ENCODE measurements around the gene SPAG9. TPM values are rescaled to one million over a fixed set of nuclear protein-coding genes. Genes with fewer than 3 reads are reported as not detected.

SPAG9 gene
- total and polyA plus RNA-seq, 2 donors (not counting 1 experiment from before 2014, with no cell fraction given) = 8.6 to 64.1 TPM

- H3K9me3 ChIP-seq (ENCODE audit: control extremely low read depth in 1 of 3, control insufficient read depth in 2 of 3, insufficient read depth in 1 of 3, low read length in 2 of 3) = no peaks in the 10 kb centered on the region
- peaks cover 12% of the 10 kb centered on the region for H3K4me1 Mint-ChIP-seq
- H4K20me1 ChIP-seq (ENCODE audit: control insufficient read depth, insufficient read depth, low read length, poor library complexity, severe bottlenecking) = no peaks in the 10 kb centered on the region
- TF ChIP-seq CTCF (IDR thresholded peaks at IDR 0.05) (no peak), EZH2 (IDR thresholded peaks at IDR 0.05; ENCODE audit: borderline replicate concordance, insufficient read depth, low read depth, low read length, poor library complexity, severe bottlenecking) (no peak)
- H3K9ac ChIP-seq (ENCODE audit: low read length) = no peak overlapping the region
- H3K36me3 ChIP-seq (replicated peaks in 1 of 2; ENCODE audit: control extremely low read depth in 1 of 2, control insufficient read depth in 1 of 2, extremely low read depth in 1 of 2, insufficient read depth in 2 of 2, low read length in 1 of 2) = no peaks in the 10 kb centered on the region
- no peak overlapping the region for H3K27ac Mint-ChIP-seq
- ChIA-PET CTCF (interaction anchor here (0.7 to 13.9 kb wide), 5 partner anchors 87 to 169 kb away, joined by 3 to 400 read pairs (median 5); partner anchors contain the start of gene TOB1), POLR2A (no interaction called here)
- H3K27me3 ChIP-seq (replicated peaks in 1 of 4; ENCODE audit: control extremely low read depth in 1 of 4, control insufficient read depth in 3 of 4, insufficient read depth in 4 of 4, low read length in 3 of 4) = peaks cover 0 to 7% (median 0%) of the 10 kb centered on the region in 4 experiments
- H3K4me3 ChIP-seq (ENCODE audit: control extremely low read depth in 1 of 5, extremely low read depth in 1 of 5, insufficient read depth in 1 of 5, low read depth in 2 of 5, low read length in 4 of 5) = no peak overlapping the region
- H3K4me1 ChIP-seq (ENCODE audit: control insufficient read depth in 2 of 2, insufficient read depth in 2 of 2, low read length in 2 of 2) = peaks cover 10 to 18% of the 10 kb centered on the region in 2 donors
- H3K79me2 ChIP-seq (ENCODE audit: control insufficient read depth, insufficient read depth, low read length) = no peaks in the 10 kb centered on the region
- no peak for ATAC-seq (ENCODE audit: low read depth)
- intact Hi-C loops (cut with micrococcal nuclease) = no loop called here
- no peak overlapping the region for H2AFZ ChIP-seq (ENCODE audit: insufficient read depth, low read depth, low read length, poor library complexity, severe bottlenecking)
- no peak for DNase-seq
- H3K4me2 ChIP-seq (replicated peaks; ENCODE audit: low read depth, low read length, poor library complexity, severe bottlenecking) = no peak overlapping the region
- no peak overlapping the region for H3K27ac ChIP-seq (ENCODE audit: low read length in 2 of 2)
- H3K27me3 Mint-ChIP-seq = peaks cover 6% of the 10 kb centered on the region
- H3K4me3 Mint-ChIP-seq = no peak overlapping the region
- H3K9me3 Mint-ChIP-seq (ENCODE audit: insufficient read depth) = no peaks in the 10 kb centered on the region
- WGBS (ENCODE audit: insufficient coverage) = 96% methylated on average over 2 of the region's 5 CpGs
Observed at GRCh38 chr17:50953518-50953830, 167.2 kb downstream of the SPAG9 start.

GRCh38 chr17:50952889-50953288 is 167.8 kb downstream of the SPAG9 start:
- no peak overlapping the region for H3K4me3 ChIP-seq (ENCODE audit: control extremely low read depth in 1 of 5, extremely low read depth in 1 of 5, insufficient read depth in 1 of 5, low read depth in 2 of 5, low read length in 4 of 5)
- DNase-seq = no peak
- ATAC-seq (ENCODE audit: low read depth) = no peak
- H3K9ac ChIP-seq (ENCODE audit: low read length) = no peak overlapping the region
- no peaks in the 10 kb centered on the region for H4K20me1 ChIP-seq (ENCODE audit: control insufficient read depth, insufficient read depth, low read length, poor library complexity, severe bottlenecking)
- Mint-ChIP-seq H3K27me3 (peaks cover 6% of the 10 kb centered on the region), H3K27ac (no peak overlapping the region), H3K4me1 (peaks cover 12% of the 10 kb centered on the region), H3K9me3 (ENCODE audit: insufficient read depth) (no peaks in the 10 kb centered on the region), H3K4me3 (no peak overlapping the region)
- peaks cover 10 to 18% of the 10 kb centered on the region in 2 donors for H3K4me1 ChIP-seq (ENCODE audit: control insufficient read depth in 2 of 2, insufficient read depth in 2 of 2, low read length in 2 of 2)
- no peaks in the 10 kb centered on the region for H3K79me2 ChIP-seq (ENCODE audit: control insufficient read depth, insufficient read depth, low read length)
- ChIA-PET POLR2A (no interaction called here), CTCF (interaction anchor here (0.9 to 13.9 kb wide), 4 partner anchors 101 to 168 kb away, joined by 3 to 400 read pairs (median 6); no protein-coding TSS in a partner anchor)
- H3K27me3 ChIP-seq (replicated peaks in 1 of 4; ENCODE audit: control extremely low read depth in 1 of 4, control insufficient read depth in 3 of 4, insufficient read depth in 4 of 4, low read length in 3 of 4) = peaks cover 0 to 7% (median 0%) of the 10 kb centered on the region in 4 experiments
- no peaks in the 10 kb centered on the region for H3K36me3 ChIP-seq (replicated peaks in 1 of 2; ENCODE audit: control extremely low read depth in 1 of 2, control insufficient read depth in 1 of 2, extremely low read depth in 1 of 2, insufficient read depth in 2 of 2, low read length in 1 of 2)
- H2AFZ ChIP-seq (ENCODE audit: insufficient read depth, low read depth, low read length, poor library complexity, severe bottlenecking) = no peak overlapping the region
- TF ChIP-seq EZH2 (IDR thresholded peaks at IDR 0.05; ENCODE audit: borderline replicate concordance, insufficient read depth, low read depth, low read length, poor library complexity, severe bottlenecking) (no peak), CTCF (IDR thresholded peaks at IDR 0.05) (no peak)
- intact Hi-C loops (cut with micrococcal nuclease) = no loop called here
- H3K27ac ChIP-seq (ENCODE audit: low read length in 2 of 2) = no peak overlapping the region
- no peak overlapping the region for H3K4me2 ChIP-seq (replicated peaks; ENCODE audit: low read depth, low read length, poor library complexity, severe bottlenecking)
- no peaks in the 10 kb centered on the region for H3K9me3 ChIP-seq (ENCODE audit: control extremely low read depth in 1 of 3, control insufficient read depth in 2 of 3, insufficient read depth in 1 of 3, low read length in 2 of 3)
- WGBS (ENCODE audit: insufficient coverage) = 91% methylated on average over 4 of the region's 6 CpGs

All from B cell (primary cell).